Measurements from ENCODE around the gene SLIT3.

The SLIT3 gene

GRCh38 chr5:168802337-168802736, 498.6 kb downstream of the SLIT3 start:
- no peak for TF ChIP-seq CTCF (conservative IDR thresholded peaks at IDR 0.05; ENCODE audit: low read length)
- DNase-seq (ENCODE audit: low read depth) = no peak
- no peak overlapping the region for H3K4me3 ChIP-seq (ENCODE audit: low read length)

GRCh38 chr5:168801567-168801966, 499.4 kb downstream of the SLIT3 start:
- H3K4me3 ChIP-seq (ENCODE audit: low read length) = no peak overlapping the region
- TF ChIP-seq CTCF (conservative IDR thresholded peaks at IDR 0.05; ENCODE audit: low read length) = no peak
- DNase-seq (ENCODE audit: low read depth) = peak; percentile 25

- no peak overlapping the region for H3K4me3 ChIP-seq (ENCODE audit: low read length)
- DNase-seq (ENCODE audit: low read depth) = peak; percentile 42
- TF ChIP-seq CTCF (conservative IDR thresholded peaks at IDR 0.05; ENCODE audit: low read length) = peak; percentile 10; the same call in 1 of the 2 replicates
These were observed 500.2 kb downstream of the SLIT3 start for GRCh38 chr5:168800701-168801100.

GRCh38 chr5:168798065-168799023, 502.6 kb downstream of the SLIT3 start:
- no peak for DNase-seq (ENCODE audit: low read depth)
- TF ChIP-seq CTCF (conservative IDR thresholded peaks at IDR 0.05; ENCODE audit: low read length) = no peak
- no peak overlapping the region for H3K4me3 ChIP-seq (ENCODE audit: low read length)

- TF ChIP-seq CTCF (conservative IDR thresholded peaks at IDR 0.05; ENCODE audit: low read length) = no peak
- H3K4me3 ChIP-seq (ENCODE audit: low read length) = no peak overlapping the region
- no peak for DNase-seq (ENCODE audit: low read depth)
These were observed 504.1 kb downstream of the SLIT3 start for GRCh38 chr5:168796593-168797580.

GRCh38 chr5:168796000-168796399, 504.9 kb downstream of the SLIT3 start:
- no peak for TF ChIP-seq CTCF (conservative IDR thresholded peaks at IDR 0.05; ENCODE audit: low read length)
- no peak overlapping the region for H3K4me3 ChIP-seq (ENCODE audit: low read length)
- DNase-seq (ENCODE audit: low read depth) = no peak
